H1 (cell line): ENCODE measurements around the gene CASK. TPM values are rescaled to one million over a fixed set of nuclear protein-coding genes. Genes with fewer than 3 reads are reported as not detected.

Experiments
- ASH2L ChIP-seq: fragments of 200-600, 300-600 bp; sonication (generic); IDR thresholded peaks from one replicate; pipeline ENCODE4 v1.7.1; 2017; ENCODE audit warnings: low read length
- FOSL1 ChIP-seq: IDR thresholded peaks from 2 replicates; pipeline ENCODE4 v1.6.1; 2011; ENCODE audit warnings: mild to moderate bottlenecking, low read depth, low read length, moderate library complexity; ENCODE audit not compliant: insufficient read depth
- KDM5A ChIP-seq: fragments of 200-600 bp; IDR thresholded peaks from 2 replicates; pipeline ENCODE4 v1.7.1; 2012; ENCODE audit warnings: mild to moderate bottlenecking, low read length, inconsistent platforms, mixed read lengths
- RFX5 ChIP-seq: IDR thresholded peaks from 2 replicates; pipeline ENCODE4 v1.6.1; 2011; ENCODE audit warnings: low read depth, low read length, improper control_type of control experiment, borderline replicate concordance
- SRF ChIP-seq: IDR thresholded peaks from 2 replicates; pipeline ENCODE4 v1.6.1; 2011; ENCODE audit warnings: mild to moderate bottlenecking, low read depth, low read length, moderate library complexity
- TAF1 ChIP-seq: IDR thresholded peaks from 2 replicates; pipeline ENCODE4 v1.6.1; 2011; ENCODE audit warnings: mild to moderate bottlenecking, low read depth, low read length
- TAF7 ChIP-seq: optimal IDR thresholded peaks from 2 replicates; pipeline ENCODE3; 2011; ENCODE audit warnings: low read depth, mild to moderate bottlenecking, inconsistent platforms, low read length, moderate library complexity, borderline replicate concordance
- ZNF274 ChIP-seq: IDR thresholded peaks from 2 replicates; pipeline ENCODE4 v1.7.0; 2012; ENCODE audit warnings: low read length, borderline replicate concordance; ENCODE audit errors: extremely low read depth
- polyA plus RNA-seq, 7 experiments: library from polyadenylated mRNA; depleted of rRNA in 3 of 7; stranded (reverse) in 5 of 7; unstranded in 2 of 7; fragments of >200 nt in 5 of 7; fragments of 200-250 nt in 2 of 7; gene quantifications; 1 replicate in 5 of 7; 2 replicates in 1 of 7; 4 replicates in 1 of 7; pipeline versions ENCODE4 v1.2.1 to v1.2.3, GENCODE V29; 2011 to 2013; ENCODE audit warnings: missing spikeins in 2 of 7, mixed read lengths in 2 of 7
- total RNA-seq: library from RNA; stranded (reverse); fragmentation: NEBNext Ultra II Directional; extraction: Animal tissue kit (Norgen Biotek cat#: 25700); gene quantifications from 2 replicates; pipeline ENCODE4 v1.2.1, GENCODE V29; 2021
- TF ChIP-seq, protein P1 (sequence below): fragments of 300-600 bp; sonication (generic); IDR thresholded peaks from 2 replicates; pipeline ENCODE4 v1.7.1; 2012; ENCODE audit warnings: low read length, moderate library complexity, mild to moderate bottlenecking, inconsistent platforms; ENCODE audit not compliant: insufficient replicate concordance
- TF ChIP-seq, protein P2 (sequence below): IDR thresholded peaks from 2 replicates; pipeline ENCODE4 v1.6.1; 2012; ENCODE audit warnings: inconsistent platforms
- TF ChIP-seq, protein P3 (sequence below): IDR thresholded peaks from 2 replicates; pipeline ENCODE4 v1.6.1; 2011; ENCODE audit warnings: low read length, improper control_type of control experiment

Gene CASK
- total and polyA plus RNA-seq, 2 of the 8 experiments (the other 6 are each of a cell fraction or from before 2014, with no cell fraction given) = 21.6 to 55.1 TPM

DNA sequence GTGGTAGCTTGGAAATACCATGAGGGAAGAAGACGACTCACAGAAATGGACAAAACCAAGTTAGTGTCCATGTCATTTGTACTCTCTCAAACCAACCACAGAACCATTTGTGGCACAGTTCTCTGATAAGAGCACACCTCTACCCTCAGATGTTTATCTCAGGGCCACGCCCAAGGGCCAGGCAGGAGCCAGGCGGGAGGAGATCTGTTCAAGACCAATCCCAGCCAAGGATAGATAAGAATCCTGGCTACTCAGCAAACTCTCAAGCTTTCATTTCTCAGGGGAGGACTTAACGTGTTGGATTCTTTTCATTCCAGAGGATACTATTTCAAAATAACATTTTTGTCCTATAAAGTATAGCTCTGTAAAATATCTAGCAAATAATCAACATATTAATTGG is 381.2 kb downstream of the CASK start (continued):
- TF ChIP-seq, protein P1, sequence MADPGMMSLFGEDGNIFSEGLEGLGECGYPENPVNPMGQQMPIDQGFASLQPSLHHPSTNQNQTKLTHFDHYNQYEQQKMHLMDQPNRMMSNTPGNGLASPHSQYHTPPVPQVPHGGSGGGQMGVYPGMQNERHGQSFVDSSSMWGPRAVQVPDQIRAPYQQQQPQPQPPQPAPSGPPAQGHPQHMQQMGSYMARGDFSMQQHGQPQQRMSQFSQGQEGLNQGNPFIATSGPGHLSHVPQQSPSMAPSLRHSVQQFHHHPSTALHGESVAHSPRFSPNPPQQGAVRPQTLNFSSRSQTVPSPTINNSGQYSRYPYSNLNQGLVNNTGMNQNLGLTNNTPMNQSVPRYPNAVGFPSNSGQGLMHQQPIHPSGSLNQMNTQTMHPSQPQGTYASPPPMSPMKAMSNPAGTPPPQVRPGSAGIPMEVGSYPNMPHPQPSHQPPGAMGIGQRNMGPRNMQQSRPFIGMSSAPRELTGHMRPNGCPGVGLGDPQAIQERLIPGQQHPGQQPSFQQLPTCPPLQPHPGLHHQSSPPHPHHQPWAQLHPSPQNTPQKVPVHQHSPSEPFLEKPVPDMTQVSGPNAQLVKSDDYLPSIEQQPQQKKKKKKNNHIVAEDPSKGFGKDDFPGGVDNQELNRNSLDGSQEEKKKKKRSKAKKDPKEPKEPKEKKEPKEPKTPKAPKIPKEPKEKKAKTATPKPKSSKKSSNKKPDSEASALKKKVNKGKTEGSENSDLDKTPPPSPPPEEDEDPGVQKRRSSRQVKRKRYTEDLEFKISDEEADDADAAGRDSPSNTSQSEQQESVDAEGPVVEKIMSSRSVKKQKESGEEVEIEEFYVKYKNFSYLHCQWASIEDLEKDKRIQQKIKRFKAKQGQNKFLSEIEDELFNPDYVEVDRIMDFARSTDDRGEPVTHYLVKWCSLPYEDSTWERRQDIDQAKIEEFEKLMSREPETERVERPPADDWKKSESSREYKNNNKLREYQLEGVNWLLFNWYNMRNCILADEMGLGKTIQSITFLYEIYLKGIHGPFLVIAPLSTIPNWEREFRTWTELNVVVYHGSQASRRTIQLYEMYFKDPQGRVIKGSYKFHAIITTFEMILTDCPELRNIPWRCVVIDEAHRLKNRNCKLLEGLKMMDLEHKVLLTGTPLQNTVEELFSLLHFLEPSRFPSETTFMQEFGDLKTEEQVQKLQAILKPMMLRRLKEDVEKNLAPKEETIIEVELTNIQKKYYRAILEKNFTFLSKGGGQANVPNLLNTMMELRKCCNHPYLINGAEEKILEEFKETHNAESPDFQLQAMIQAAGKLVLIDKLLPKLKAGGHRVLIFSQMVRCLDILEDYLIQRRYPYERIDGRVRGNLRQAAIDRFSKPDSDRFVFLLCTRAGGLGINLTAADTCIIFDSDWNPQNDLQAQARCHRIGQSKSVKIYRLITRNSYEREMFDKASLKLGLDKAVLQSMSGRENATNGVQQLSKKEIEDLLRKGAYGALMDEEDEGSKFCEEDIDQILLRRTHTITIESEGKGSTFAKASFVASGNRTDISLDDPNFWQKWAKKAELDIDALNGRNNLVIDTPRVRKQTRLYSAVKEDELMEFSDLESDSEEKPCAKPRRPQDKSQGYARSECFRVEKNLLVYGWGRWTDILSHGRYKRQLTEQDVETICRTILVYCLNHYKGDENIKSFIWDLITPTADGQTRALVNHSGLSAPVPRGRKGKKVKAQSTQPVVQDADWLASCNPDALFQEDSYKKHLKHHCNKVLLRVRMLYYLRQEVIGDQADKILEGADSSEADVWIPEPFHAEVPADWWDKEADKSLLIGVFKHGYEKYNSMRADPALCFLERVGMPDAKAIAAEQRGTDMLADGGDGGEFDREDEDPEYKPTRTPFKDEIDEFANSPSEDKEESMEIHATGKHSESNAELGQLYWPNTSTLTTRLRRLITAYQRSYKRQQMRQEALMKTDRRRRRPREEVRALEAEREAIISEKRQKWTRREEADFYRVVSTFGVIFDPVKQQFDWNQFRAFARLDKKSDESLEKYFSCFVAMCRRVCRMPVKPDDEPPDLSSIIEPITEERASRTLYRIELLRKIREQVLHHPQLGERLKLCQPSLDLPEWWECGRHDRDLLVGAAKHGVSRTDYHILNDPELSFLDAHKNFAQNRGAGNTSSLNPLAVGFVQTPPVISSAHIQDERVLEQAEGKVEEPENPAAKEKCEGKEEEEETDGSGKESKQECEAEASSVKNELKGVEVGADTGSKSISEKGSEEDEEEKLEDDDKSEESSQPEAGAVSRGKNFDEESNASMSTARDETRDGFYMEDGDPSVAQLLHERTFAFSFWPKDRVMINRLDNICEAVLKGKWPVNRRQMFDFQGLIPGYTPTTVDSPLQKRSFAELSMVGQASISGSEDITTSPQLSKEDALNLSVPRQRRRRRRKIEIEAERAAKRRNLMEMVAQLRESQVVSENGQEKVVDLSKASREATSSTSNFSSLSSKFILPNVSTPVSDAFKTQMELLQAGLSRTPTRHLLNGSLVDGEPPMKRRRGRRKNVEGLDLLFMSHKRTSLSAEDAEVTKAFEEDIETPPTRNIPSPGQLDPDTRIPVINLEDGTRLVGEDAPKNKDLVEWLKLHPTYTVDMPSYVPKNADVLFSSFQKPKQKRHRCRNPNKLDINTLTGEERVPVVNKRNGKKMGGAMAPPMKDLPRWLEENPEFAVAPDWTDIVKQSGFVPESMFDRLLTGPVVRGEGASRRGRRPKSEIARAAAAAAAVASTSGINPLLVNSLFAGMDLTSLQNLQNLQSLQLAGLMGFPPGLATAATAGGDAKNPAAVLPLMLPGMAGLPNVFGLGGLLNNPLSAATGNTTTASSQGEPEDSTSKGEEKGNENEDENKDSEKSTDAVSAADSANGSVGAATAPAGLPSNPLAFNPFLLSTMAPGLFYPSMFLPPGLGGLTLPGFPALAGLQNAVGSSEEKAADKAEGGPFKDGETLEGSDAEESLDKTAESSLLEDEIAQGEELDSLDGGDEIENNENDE = no peak
- TF ChIP-seq TAF1 (no peak), TAF7 (no peak), RFX5 (no peak), FOSL1 (no peak), ZNF274 (no peak), SRF (no peak), ASH2L (no peak), KDM5A (no peak)
- TF ChIP-seq, protein P2, sequence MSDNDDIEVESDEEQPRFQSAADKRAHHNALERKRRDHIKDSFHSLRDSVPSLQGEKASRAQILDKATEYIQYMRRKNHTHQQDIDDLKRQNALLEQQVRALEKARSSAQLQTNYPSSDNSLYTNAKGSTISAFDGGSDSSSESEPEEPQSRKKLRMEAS = no peak
- TF ChIP-seq, protein P3, sequence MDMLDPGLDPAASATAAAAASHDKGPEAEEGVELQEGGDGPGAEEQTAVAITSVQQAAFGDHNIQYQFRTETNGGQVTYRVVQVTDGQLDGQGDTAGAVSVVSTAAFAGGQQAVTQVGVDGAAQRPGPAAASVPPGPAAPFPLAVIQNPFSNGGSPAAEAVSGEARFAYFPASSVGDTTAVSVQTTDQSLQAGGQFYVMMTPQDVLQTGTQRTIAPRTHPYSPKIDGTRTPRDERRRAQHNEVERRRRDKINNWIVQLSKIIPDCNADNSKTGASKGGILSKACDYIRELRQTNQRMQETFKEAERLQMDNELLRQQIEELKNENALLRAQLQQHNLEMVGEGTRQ = no peak
